Fibroblast of skin of right quadriceps (primary cell): ENCODE data around the gene CDNF.
"Not testable (repeated sequence)": the region's sequence is repeated elsewhere in the genome, so short reads cannot be mapped to it uniquely, and the experiment has no call there.

Source experiments
- DNase-seq: peaks from one replicate; pipeline ENCODE4 v3.0.0-alpha.2; 2013

CDNF gene

DNA sequence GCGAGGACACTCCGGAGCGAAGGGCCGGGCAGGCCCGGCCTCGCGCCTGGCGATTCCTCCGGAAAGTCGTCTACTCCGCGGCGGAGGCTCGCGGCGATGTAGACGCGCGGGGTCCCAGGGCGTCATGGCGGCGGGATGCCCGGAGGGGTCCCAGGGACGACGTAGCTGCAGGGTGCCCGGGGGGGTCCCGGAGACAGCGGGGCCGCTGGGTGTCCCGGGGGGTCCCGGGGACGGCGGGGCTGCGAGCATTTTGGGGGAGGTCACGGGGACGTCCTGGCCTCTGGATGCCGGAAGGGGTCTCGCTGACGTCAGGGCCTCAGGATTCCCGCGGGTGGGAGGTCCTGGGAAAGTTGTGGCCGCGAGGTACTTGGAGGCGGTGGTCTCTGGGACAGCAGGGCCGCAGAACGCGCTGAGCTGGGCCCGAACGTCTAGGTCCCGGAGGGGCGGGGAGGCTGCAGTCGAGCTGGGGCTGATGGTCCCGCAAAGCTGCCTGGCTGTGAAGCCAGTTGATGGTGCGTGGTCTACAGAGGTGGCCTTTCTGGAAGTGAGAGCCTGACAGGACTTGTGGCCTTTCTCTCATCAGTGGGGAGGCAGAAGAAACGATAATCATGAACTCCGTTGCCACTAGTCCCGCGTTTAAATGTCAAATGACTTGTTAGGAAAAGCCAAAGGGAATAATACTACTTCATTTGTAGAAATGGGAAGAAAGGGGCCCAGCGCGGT is 906 bp upstream of the CDNF start:
- peak; percentile 11 for DNase-seq

DNA sequence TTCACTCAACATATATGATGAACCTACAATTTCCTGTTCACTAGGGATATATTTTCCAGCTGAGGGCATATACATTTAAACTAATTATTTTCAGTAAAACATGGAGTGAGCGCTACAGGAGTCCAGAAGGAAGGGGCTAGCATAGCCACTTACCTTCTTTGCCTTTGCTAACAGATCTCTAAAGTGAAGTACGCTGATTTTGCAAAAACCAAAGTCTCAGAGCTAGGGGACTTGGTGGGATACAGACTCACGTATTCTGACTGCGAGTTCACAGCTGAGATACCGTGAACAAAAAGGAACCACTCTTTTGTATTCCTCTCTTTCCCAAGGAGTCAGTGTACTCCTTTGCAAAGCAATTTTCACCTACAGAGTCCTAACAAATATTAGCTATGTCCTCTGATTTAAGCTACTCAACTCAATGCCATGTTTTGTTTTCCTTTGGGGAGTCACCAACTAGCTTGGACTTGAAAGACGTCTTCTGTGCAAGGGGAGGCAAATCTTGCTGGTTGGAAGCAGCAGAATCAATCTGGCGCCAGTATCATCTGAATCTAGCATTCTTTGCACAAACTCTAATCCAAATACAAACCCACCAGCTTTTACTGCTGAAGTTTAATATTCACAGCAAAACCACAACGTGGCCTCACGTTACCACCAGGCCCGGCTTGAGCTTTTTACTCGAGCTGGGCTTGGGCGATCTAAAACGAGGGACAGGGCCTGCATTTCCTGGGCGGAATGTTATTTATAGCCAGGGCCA is 657 bp downstream of the CDNF start:
- no peak for DNase-seq

DNA sequence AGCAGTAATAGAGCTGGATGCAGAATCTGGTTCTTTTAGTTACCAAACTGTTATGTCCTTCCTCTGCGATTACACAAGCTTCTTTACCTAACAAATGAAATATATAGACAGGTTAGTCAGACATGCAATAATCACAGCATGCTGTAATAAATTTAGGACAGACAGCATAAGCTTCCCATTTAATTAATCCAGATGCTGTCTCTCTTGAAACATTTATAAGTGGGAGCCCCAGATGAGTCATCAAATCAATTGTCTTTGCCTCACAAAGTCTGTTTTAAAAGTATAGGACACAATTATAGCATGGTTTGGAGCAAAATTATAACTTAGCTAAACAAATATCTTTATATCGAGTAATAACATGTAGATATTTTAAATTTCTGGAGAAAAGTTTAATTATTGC is 1.6 kb downstream of the CDNF start:
- DNase-seq, result peak; percentile 57

DNA sequence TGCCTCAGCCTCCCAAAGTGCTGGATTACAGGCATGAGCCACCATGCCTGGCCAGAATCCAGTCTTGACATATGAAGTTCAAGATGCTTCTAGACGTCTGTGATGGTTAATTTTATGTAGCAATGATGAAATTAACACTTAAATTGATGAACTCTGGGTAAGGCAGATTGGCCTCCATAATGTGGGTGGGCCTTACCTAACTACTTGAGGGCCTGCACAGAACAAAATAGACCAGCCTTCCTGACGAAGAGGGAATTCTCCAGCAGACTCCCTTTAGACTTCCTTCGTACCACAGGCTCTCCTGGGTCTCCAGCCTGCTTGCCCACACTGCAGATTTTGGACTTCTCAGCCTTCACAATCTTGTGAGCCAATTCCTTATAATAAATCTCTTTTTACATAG is 4.7 kb downstream of the CDNF start:
- no peak for DNase-seq

DNA sequence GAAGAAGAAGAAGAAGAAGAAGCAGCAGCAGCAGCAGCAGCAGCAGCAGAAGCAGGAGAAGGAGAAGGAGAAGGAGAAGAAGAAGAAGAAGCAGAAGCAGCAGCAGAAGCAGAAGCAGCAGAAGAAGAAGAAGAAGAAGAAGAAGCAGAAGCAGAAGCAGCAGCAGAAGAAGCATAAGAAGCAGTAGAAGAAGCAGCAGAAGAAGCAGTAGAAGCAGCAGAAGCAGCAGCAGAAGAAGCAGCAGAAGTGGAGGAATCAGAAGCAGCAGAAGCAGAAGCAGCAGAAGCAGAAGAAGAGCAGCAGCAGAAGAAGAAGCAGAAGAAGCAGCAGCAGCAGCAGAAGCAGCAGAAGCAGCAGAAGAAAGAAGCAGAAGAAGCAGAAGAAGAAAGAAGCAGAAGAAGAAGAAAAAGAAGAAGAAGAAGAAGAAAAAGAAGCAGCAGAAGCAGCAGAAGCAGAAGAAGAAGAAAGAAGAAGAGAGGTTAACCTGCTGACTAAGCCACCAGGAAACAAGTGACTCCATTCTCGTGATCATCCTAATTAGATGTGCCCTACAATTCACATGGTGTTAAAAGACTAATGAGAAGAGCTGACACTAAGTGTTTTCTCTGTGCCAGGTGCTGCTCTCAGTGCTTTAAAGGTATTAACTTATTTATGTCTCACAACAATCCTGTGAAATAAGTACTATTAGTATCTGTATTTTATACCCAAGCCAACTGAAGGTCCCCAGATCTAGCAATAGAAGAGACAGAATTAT is 11.6 kb downstream of the CDNF start:
- DNase-seq, result no peak

DNA sequence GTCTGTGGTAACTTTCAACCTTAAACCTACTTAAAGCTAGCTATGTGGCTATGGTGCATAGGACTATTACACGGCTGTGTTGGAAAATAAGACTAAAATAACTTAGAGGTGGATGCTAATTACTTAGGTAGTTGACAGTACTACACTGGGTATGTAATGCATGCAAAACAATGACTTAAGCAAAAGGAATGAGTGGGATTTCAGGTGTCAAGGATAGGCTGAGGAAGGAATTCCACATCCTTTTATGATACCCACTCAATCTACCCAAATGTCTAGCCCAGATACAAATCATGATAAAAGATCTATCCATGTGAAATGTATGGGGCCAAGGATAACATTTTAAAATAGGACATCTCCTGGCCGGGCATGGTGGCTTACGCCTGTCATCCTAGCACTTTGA is 13.9 kb downstream of the CDNF start:
- DNase-seq, result no peak

DNA sequence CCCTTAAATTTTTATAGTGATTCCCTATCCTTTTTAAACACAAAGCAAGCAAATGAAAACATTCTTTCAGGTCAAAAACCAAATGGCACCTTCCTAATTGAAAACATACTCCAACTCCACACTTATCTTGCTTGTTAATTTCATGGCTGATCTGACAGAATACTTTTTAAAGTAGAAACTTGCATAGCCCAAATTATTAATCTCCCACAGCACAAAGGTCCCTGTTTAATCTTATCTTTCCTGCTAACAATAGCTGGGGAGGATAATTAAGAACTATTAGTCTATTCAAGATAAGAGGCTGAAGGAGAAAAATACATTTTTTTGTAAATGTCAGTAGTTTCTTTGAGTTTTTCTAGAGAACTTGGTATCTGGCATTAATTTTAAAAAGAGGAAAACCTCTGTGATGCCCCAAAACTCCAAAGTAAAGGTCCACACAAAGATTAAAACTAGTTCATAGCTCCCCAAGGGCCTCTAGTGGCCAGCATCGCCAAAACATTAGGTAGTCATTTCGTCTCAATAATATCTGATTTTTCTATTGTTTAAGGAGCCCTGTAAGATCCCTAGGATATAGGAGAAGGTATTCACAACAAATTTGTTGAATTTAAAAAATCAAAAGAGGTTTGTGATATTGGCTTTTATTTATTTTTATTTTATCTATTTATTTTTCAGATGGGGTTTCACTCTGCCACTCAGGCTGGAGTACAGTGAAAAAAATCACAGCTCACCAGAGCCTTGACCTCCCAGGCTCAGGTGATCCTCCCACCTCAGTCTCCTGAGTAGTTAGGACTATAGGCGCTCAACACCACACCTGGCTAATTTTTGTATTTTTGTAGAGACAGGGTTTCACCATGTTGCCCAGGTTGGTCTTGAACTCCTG is 14.7 kb downstream of the CDNF start:
- peak; percentile 40 for DNase-seq

DNA sequence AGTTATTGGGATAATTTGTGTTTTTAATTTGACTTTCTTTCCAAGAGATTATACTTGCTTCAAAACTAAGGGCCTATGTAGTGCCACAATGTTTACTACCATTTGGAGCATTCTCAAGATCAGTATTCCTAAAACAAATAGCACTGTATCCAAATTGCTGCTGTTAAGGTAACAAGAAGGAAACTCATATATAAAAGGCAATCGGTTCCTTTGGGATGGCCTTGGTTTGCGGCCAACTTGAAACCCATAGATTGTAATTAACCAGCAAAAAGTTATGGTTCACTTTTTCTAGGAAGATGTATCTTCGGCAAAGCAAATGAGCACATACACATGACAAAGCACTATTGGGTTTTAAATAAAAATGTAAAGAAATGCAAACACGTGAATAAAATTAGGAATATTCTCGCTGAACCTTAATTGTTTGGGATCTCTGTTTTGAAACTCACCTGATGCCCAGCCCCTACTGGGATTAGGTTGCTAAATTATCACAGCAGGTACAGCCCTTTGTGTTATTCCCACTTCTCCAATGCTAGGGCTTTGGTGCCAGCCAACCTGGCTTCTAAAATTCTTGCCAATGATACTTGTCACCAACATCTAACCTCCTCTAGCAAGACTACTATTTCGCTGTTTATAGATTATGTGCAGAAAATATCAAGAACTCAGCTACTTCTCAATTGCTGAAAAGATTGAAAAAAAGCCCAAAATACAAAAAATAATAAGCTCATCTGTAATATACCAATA is 16.0 kb downstream of the CDNF start:
- no peak for DNase-seq

DNA sequence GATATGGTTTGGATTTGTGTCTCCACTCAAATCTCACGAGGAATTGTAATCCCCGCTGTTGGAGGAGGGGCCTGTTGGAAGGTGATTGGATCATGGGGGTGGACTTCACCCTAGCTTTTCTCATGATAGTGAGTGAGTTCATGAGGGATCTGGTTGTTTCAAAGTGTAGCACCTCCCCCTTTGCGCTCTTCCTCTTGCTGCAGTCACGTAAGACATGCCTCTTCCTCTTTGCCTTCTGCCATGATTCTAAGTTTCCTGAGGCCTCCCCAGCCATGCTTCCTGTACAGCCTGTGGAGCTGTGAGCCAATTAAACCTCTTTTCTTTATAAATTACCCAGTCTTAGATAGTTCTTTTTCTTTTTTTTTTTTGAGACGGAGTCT is 17.1 kb downstream of the CDNF start:
- no peak for DNase-seq

DNA sequence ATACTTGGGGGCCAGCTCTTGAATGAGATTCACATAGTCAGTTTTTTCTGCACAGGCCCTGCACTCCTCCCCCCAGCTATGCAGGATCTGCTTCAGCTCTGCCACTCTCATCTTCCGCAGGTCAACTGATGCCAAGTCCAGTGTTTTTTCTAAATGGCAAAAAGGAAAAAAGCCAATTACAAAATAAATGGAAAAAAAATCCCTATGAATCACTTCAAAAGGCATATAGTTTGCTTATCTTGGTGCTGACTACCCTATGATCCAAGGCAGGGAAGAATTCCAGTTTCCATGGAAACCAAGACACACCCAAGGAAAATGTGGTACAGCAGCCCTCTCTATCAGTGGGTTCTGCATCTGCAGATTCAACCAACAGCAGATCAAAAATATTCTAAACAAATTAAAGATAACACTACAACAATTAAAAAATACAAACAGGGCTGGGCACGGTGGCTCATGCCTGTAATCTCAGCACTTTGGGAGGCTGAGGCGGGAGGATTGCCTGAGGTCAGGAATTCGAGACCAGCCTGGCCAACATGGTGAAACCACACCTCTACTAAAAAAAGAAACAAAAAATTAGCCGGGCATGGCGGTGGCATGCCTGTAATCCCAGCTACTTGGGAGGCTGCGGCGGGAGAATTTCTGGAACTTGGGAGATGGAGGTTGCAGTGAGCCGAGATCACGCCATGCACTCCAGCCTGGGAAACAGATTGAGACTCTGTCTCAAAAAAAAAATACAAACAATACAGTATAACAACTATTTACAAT is 17.6 kb downstream of the CDNF start:
- DNase-seq, result peak; percentile 68

DNA sequence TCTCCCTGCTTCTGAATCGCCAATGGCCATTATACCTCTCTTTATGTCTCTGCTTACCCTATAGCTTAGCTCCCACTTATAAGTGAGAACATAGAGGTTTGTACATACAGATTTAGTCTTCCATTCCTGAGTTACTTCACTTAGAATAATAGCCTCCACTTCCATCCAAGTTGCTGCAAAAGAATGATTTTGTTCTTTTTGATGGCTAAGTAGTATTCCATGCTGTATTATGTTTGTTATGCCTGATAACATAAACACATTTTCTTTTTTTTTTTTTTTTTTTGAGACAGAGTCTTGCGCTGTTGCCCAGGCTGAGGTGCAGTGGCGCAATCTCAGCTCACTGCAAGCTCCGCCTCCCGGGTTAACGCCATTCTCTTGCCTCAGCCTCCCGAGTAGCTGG is 21.1 kb downstream of the CDNF start:
- DNase-seq, result not testable (repeated sequence)

DNA sequence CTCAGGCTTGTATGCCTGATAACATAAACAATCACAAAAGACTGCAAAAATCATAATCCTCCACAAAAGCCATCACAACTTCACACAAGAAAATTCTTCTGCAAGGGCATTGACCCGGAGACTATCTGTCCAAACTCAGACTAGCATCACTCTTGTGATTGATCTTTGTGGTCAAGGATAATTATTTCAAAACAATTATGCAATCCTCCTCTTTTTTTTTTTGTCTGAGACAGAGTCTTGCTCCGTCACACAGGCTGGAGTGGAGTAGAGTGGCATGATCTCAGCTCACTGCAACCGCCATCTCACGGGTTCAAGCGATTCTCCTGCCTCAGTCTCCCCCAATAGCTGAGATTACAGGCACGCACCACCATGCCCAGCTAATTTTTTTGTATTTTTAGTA is 22.2 kb downstream of the CDNF start:
- DNase-seq, result no peak

DNA sequence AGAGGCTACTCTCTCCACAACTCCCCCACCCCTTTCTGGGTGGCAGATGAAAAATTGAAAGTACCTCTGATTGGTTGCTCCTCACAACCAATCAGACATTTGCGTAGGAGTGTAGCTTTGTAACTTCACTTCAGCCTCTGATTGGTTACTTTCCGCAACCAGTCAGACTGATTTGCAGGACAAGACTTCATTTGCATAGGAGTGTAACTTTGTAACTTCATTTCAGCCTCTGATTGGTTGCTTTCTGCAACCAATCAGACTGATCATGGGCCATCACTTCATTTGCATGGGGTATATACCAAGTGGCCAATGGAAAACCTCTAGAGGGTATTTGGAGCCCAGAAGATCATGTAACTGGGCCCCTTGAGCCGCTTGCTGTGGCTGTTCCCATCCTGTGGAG is 25.6 kb downstream of the CDNF start:
- peak; percentile 15 for DNase-seq

DNA sequence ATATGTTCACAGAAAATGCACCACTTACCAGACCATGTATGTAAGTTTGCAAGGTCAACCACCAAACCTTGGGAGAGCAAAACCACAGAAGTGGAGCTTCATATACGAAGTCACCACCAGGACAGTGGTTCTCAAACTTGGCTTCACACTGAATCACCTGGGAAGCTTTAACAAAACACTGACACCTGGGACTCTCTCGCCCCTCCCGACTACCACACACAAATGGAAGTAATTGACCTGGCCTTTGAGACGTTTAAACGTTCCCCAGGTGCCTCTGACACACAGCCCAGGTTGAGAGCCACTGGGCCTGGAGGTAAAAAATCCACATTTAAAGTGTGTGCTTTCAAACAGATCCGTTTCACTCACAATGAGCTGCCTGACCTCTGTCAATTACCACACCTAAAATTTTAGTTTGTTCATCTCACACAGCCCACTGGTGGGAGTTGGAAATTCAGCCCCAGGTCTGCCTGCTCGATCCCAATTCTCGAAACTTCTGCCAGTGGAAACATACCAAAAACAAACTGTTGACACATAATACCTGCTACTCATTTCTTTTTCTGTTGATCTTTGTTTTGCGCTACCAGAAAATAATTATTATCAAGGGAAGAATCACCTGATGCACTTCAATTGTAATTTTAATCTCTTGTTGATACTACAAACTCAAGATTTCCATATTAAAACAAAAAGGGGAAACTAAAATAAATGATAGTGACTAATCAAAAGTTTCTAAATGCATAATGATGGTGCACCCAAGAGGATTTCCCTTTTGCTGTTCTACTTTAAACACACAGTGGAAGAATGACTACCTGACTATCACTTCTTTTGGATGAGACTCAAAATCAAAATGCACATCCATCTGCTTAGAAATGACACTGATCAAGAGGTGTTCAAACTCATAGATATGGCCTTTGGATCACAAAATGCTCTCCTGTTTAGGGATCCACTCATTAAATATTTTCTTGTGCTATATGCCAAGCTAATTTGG is 26.6 kb downstream of the CDNF start:
- no peak for DNase-seq

DNA sequence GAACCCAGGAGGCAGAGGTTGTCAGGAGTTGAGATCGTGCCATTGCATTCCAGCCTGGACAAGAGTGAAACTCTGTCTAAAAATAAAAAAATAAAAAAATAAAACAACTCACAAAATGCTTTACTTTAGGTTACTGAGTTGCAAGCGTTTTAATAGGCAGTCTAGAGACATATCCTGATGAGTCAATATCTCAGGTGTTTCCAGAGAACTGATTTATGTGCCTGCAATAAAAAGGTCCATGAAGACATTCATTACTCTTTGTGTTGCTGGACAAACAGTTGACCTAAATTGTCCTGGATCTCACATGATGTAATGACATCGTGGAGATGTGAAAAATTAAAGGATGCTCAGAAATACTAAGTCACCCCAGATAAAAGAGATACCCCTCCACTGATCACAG is 31.5 kb downstream of the CDNF start:
- DNase-seq, result no peak

DNA sequence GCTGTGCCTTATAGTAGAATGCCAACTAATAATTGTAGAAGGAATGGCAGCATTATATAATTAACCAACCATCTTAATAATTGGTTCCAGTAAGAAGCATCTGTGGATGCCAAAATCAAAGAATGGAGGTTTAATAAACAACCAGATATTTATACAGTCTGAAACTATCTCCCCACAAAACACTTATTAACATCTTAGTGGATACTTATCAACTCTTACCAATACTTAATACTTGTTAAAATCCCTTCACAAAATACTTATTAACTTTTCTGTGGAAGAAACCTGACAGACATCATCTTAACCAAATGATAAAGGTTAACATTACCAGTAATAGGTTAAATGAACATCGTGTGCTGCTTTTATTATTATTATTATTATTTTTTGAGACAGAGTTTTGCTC is 34.0 kb downstream of the CDNF start:
- DNase-seq, result no peak

DNA sequence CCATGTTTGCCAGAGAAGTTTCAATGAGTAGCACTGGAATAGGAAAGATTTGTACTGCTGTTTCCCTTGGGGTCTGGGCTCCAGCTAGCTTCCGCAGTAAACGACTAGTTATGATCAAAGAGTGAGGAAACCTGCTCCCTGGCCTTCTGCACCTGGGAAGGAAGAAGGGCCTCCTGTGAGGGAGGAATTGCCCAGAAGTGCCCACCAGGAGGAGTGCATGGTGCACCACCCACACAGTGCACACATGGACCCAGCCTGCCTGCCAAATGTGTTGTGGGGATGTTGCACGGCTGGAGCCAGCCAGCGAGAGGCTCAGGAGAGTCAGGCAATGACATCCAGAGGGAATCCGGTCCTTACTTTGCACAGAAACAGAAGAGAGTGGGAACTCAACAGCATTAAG is 36.1 kb downstream of the CDNF start:
- no peak for DNase-seq

DNA sequence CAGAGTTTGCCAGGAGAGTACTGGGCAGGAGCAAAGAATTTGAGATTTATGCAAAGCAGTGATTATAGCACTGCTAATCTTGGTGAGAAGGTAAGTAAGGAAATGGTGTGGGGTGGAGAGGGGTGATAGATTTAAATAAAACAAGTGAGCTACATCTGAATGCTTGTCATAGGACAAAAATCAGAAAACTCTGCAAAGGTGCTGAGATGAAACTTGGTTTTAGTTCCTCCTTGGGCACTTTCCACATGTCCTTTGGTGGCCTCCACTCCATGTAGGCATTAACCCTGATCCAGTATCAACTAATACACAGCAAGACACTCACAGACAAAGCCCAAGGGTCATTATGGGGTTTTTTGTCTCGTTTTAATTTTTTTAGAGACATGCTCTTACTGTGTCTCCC is 37.4 kb downstream of the CDNF start:
- DNase-seq, result no peak

DNA sequence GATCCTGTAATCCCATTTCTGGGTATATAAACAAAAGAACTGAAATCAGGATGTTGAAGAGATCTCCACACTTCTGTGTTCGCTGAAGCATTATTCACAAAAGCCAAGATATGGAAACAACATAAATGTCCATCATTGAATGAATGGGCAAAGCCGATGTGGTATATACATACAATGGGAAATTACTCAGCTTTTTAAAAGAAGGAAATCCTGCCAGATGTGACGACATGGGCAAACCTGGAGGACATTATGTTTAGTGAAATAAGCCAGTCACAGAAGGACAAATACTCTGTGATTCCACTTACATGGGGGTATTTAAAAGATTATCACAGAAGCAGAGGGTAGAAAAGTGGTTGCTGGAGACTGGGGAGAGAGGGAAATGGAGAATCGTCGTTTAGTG is 39.2 kb downstream of the CDNF start:
- no peak for DNase-seq

DNA sequence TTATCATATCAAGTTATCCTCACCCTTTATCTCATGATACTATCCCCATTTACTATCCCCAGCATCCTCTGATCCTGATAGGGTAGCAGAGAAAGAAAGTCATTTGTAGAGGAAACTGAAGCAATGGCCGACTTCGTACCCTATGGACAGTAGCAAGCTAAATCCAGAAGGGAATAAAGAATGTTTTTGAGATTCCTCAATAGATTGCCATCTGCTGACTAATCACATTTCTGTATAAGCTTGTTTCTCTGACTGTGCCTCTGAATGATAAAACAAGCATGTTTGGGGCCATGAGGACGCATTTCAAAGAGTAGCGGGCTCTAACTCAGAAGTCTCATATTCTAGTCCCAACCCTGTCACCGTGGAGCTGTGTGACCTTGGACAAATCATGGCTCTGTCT is 49.9 kb downstream of the CDNF start:
- no peak for DNase-seq
